ENCODE measurements around the gene FERMT1.

DNA sequence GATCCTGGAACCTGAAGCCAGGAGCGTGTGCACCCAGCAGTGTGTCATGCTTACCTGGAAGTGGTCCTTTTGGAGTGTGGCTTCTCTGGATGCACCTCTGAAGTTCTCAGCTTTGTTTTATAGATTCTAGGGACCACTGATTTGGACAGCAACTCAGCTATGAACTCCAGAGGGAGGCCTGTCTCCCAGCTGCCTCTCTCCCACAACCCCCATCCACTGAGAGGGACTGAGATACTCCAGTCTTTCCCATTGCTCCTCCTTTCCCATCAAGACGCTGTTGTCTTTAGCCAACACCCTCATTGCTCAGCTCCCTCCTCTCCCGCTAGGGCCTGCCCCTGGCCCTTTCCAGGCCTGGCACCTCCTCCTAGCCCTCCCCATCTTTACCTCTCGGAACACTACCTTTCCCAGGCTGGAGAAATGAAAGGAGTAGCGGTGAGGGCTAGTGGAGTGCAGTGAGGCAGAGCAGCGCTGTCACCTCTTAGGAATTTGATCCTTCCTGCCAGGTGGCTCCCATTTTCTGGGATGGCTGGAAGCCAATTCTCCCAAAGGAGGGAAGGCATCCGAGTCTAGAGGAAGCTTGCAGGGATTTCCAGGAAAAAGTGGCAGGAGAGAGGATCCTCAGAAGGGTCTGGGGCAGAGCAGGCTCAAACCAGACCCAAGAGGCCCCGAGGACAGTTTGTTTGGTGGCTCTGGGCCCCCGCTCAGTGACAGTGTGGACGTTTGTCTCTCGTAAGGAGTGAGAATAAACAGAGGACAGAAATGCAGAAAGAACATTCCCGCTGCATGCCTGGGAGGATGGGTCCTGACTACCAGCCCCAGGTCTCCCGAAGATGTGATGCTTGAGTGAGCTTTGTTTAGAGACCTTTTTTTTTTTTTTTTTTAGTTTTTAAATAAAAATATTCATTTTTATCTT is 68.8 kb downstream of the FERMT1 start, which contains the start of gene LRRN4:
- TF ChIP-seq, protein P1, sequence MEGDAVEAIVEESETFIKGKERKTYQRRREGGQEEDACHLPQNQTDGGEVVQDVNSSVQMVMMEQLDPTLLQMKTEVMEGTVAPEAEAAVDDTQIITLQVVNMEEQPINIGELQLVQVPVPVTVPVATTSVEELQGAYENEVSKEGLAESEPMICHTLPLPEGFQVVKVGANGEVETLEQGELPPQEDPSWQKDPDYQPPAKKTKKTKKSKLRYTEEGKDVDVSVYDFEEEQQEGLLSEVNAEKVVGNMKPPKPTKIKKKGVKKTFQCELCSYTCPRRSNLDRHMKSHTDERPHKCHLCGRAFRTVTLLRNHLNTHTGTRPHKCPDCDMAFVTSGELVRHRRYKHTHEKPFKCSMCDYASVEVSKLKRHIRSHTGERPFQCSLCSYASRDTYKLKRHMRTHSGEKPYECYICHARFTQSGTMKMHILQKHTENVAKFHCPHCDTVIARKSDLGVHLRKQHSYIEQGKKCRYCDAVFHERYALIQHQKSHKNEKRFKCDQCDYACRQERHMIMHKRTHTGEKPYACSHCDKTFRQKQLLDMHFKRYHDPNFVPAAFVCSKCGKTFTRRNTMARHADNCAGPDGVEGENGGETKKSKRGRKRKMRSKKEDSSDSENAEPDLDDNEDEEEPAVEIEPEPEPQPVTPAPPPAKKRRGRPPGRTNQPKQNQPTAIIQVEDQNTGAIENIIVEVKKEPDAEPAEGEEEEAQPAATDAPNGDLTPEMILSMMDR (conservative IDR thresholded peaks at IDR 0.05; ENCODE audit: low read depth, low read length): no peak
- TF ChIP-seq, protein P2, sequence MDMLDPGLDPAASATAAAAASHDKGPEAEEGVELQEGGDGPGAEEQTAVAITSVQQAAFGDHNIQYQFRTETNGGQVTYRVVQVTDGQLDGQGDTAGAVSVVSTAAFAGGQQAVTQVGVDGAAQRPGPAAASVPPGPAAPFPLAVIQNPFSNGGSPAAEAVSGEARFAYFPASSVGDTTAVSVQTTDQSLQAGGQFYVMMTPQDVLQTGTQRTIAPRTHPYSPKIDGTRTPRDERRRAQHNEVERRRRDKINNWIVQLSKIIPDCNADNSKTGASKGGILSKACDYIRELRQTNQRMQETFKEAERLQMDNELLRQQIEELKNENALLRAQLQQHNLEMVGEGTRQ (IDR thresholded peaks at IDR 0.05; ENCODE audit: low read depth, low read length): no peak
- TF ChIP-seq, protein P3, sequence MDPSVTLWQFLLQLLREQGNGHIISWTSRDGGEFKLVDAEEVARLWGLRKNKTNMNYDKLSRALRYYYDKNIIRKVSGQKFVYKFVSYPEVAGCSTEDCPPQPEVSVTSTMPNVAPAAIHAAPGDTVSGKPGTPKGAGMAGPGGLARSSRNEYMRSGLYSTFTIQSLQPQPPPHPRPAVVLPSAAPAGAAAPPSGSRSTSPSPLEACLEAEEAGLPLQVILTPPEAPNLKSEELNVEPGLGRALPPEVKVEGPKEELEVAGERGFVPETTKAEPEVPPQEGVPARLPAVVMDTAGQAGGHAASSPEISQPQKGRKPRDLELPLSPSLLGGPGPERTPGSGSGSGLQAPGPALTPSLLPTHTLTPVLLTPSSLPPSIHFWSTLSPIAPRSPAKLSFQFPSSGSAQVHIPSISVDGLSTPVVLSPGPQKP (IDR thresholded peaks at IDR 0.05; ENCODE audit: borderline replicate concordance, low read depth, low read length): no peak
- no peak for TF ChIP-seq MAFK (IDR thresholded peaks at IDR 0.05; ENCODE audit: low read depth, low read length)
- no peak for TF ChIP-seq POLR2A (IDR thresholded peaks at IDR 0.05; ENCODE audit: low read depth, low read length)
- TF ChIP-seq NFE2L2 (IDR thresholded peaks at IDR 0.05; ENCODE audit: low read depth, low read length): no peak
